ENCODE data around the gene ATP8A1.

Gene ATP8A1

DNA sequence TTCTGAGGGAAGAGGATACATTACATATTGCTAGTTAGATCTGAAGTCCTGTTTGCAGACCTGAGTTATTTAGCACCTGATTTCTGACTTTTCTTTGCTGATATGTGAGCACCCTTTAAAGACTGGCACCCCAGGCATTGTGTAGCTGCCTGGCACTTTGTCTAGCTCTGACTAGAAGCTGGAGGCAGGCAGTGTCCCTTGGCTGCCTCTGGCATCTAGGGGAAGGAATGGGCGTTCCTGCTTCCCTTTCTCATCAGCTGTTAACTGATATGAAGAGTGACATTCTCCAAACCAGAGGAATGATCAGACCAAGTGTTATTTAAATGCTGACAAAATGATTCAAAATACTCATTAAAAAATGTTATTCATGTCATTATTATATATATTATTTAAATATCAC, 289.9 kb downstream of the ATP8A1 start:
- TF ChIP-seq, protein P1, sequence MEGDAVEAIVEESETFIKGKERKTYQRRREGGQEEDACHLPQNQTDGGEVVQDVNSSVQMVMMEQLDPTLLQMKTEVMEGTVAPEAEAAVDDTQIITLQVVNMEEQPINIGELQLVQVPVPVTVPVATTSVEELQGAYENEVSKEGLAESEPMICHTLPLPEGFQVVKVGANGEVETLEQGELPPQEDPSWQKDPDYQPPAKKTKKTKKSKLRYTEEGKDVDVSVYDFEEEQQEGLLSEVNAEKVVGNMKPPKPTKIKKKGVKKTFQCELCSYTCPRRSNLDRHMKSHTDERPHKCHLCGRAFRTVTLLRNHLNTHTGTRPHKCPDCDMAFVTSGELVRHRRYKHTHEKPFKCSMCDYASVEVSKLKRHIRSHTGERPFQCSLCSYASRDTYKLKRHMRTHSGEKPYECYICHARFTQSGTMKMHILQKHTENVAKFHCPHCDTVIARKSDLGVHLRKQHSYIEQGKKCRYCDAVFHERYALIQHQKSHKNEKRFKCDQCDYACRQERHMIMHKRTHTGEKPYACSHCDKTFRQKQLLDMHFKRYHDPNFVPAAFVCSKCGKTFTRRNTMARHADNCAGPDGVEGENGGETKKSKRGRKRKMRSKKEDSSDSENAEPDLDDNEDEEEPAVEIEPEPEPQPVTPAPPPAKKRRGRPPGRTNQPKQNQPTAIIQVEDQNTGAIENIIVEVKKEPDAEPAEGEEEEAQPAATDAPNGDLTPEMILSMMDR (IDR thresholded peaks at IDR 0.05; ENCODE audit: borderline replicate concordance, insufficient read depth, low read depth, low read length): no peak
- H3K4me3 ChIP-seq (ENCODE audit: low read depth, low read length): no peak overlapping the region

DNA sequence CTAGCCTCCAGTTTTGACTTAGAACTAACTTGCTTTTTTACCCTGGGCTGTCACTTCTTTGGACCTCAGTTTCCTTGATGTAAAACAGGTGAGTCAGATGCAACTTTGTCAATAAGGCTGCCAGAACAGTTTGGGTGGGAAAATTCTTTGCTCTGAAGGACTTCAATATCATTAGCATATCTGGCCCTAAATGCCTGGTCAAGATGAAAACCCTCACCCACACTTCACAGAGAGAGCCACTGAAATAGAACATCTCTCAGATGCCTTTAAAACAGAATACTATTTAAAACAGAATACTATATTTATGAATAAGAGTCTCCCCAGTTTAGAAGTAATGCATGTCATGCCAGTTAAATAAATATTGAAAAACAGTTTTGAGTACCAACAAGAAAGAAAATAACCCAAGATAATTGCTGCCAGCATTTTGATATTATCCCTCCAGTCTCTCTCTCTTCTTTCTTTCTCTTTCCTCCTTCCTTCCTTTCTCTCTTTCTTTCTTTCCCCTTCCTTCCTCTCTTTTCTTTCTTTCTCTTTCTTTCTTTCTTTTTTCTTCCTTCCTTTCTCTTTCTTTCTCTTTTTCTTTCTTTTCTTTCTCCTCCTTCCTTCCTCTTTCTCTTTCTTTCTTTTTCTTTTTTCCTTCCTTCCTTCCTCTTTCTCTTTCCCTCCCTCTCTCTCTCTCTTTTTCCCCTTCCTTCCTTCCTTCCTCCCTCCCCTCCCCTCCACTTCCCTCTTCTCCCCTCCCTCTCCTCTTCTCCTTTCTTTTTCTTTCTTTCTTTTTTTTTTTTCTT, 292.4 kb downstream of the ATP8A1 start:
- TF ChIP-seq, protein P1 (IDR thresholded peaks at IDR 0.05; ENCODE audit: borderline replicate concordance, insufficient read depth, low read depth, low read length): no peak
- H3K4me3 ChIP-seq (ENCODE audit: low read depth, low read length): no peak overlapping the region

DNA sequence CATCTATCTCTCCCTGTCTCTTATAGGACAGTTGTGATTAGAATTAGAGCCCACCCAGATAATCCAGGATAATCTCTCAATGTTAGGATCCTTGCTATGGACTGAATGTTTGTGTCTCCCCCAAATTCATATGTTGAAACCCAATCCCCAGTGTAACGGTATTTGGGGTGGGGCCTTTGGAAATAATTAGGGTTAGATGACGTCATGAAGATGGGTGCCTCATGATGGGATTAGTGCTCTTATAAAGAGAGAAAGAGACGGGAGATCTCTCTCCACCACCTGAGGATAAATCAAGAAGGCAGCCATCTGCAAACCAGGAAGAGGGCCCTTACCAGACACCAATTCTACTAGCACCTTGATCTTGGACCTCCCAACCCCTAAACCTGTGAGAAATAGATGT, 293.3 kb downstream of the ATP8A1 start:
- TF ChIP-seq, protein P1 (IDR thresholded peaks at IDR 0.05; ENCODE audit: borderline replicate concordance, insufficient read depth, low read depth, low read length): no peak
- no peak overlapping the region for H3K4me3 ChIP-seq (ENCODE audit: low read depth, low read length)

DNA sequence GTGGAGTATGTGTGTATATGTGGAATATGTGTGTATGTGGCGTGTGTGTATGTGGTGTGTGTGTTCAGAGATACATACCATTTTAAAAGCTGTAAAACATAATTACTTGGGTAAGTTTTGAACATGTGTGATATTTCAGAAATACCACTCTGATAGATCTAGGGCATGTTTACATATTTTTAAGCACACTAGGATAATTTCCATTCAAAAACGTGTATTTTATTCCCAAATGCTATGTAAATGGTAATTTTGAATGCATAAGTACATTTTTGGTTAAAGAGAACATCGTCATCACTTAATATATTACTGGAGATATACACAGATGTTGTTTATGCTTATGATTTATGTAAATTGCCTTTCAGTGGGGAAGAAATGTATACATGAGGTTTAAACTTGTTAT, 294.3 kb downstream of the ATP8A1 start:
- TF ChIP-seq, protein P1 (IDR thresholded peaks at IDR 0.05; ENCODE audit: borderline replicate concordance, insufficient read depth, low read depth, low read length): no peak
- no peak overlapping the region for H3K4me3 ChIP-seq (ENCODE audit: low read depth, low read length)

DNA sequence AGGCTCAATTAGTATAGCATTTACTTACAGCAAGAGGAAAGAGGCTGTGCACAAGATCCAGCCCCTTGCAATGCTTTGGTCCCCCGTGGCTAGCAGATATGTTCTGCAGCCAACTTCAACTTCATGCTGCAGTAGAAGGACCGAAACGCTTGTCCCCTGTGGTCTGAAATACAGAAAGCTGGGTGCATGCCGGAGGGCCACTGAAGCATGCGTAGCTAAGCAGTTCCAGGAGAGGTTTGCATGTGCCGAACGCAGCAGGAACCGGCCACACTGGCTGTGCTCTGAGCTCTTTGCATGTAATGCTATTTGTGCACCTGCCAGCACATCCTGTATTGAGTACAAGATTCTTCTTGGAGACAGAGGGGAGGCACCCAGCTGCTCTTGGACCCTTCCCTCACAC, 295.4 kb downstream of the ATP8A1 start:
- no peak overlapping the region for H3K4me3 ChIP-seq (ENCODE audit: low read depth, low read length)
- TF ChIP-seq, protein P1 (IDR thresholded peaks at IDR 0.05; ENCODE audit: borderline replicate concordance, insufficient read depth, low read depth, low read length): no peak

DNA sequence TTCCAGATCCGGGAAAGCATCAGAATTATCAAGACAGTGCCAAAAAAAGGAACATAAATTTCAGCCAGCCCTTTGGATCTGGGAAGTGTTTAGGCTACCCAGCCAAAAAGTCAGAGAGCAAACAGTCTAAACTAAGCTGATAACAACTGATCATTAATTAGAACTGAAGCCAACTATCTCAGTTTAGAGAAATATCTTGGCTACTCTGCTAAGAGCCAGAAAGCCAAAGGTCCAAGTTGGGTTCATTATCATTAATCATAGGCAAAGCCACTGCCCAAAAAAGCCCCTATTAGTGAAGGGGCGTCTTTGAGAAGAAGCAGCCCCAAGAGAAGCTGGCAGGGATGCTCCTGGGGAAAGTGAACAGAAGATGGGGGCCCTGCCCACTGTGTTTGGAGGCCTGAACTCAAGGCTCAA, 296.6 kb downstream of the ATP8A1 start:
- TF ChIP-seq, protein P1 (IDR thresholded peaks at IDR 0.05; ENCODE audit: borderline replicate concordance, insufficient read depth, low read depth, low read length): no peak
- H3K4me3 ChIP-seq (ENCODE audit: low read depth, low read length): no peak overlapping the region

DNA sequence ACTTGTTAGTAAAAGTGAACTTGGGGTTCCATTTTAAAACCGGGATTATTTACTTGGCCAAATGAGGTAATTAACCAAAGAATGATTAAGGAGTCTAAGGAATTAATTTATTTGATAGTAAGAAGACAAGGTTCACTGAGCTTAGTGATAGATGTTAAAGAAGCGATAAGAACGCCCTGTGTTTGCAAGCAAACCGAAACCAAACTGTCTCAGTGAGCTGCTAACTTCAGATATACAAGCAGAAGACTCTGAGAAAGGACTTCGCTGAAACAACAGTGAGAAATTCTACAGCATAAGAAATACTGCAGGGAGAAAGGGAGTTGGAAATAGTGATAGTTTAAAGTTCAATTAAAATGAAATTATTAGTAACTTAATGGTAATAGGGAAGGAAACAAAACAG, 297.2 kb downstream of the ATP8A1 start:
- TF ChIP-seq, protein P1 (IDR thresholded peaks at IDR 0.05; ENCODE audit: borderline replicate concordance, insufficient read depth, low read depth, low read length): no peak
- no peak overlapping the region for H3K4me3 ChIP-seq (ENCODE audit: low read depth, low read length)

Data from GM12875 (cell line).